Spinal cord (tissue), 10 donors: ENCODE results near the gene MSX1. TPM values are rescaled to one million over a fixed set of nuclear protein-coding genes. Genes with fewer than 3 reads are reported as not detected.

Source experiments
- DNase-seq, 6 donors: peaks; one replicate each; pipeline versions ENCODE4 v3.0.0 to v3.0.0-alpha.2; 2013 to 2015; ENCODE audit warnings: low spot score in 6 of 6, low read depth in 4 of 6
- H3K27ac ChIP-seq: one replicate; pipeline ENCODE4 v1.5.1; 2013; ENCODE audit warnings: low read depth, low read length, control low read depth
- H3K27me3 ChIP-seq: one replicate; pipeline ENCODE4 v1.6.1; 2013; ENCODE audit warnings: low read length; ENCODE audit not compliant: control insufficient read depth, insufficient read depth
- H3K36me3 ChIP-seq: one replicate; pipeline ENCODE4 v1.6.1; 2013; ENCODE audit warnings: low read length; ENCODE audit not compliant: control insufficient read depth, insufficient read depth
- H3K4me1 ChIP-seq: one replicate; pipeline ENCODE4 v1.6.1; 2013; ENCODE audit warnings: low read length; ENCODE audit not compliant: control insufficient read depth, insufficient read depth
- H3K4me3 ChIP-seq: one replicate; pipeline ENCODE4 v1.5.1; 2013; ENCODE audit warnings: low read depth, low read length, control low read depth
- H3K9me3 ChIP-seq: one replicate; pipeline ENCODE4 v1.6.1; 2013; ENCODE audit warnings: low read length; ENCODE audit not compliant: control insufficient read depth, insufficient read depth
- WGBS: methylation state at CpG from one replicate; pipeline ENCODE4 v1.1.5; 2013; ENCODE audit warnings: missing lambda C conversion rate; ENCODE audit not compliant: insufficient coverage; 5-methylcytosine and 5-hydroxymethylcytosine counted together
- polyA plus RNA-seq, 2 donors: library from polyadenylated mRNA; unstranded; fragments of 120-200 nt; gene quantifications; one replicate each; pipeline ENCODE4 v1.2.1, GENCODE V29; 2013; ENCODE audit not compliant: insufficient read length in 2 of 2
- total RNA-seq, 2 donors: library from RNA; depleted of rRNA in 1 of 2; stranded (reverse); fragments of 120-200 nt in 1 of 2; fragments of >200 nt in 1 of 2; gene quantifications; one replicate each; pipeline versions ENCODE4 v1.2.3 to v1.2.4, GENCODE V29; 2013 to 2014
- donor health status: healthy.

MSX1 gene
- total and polyA plus RNA-seq, 4 donors = 1.7 to 48.8 (median 11.0) TPM

DNA sequence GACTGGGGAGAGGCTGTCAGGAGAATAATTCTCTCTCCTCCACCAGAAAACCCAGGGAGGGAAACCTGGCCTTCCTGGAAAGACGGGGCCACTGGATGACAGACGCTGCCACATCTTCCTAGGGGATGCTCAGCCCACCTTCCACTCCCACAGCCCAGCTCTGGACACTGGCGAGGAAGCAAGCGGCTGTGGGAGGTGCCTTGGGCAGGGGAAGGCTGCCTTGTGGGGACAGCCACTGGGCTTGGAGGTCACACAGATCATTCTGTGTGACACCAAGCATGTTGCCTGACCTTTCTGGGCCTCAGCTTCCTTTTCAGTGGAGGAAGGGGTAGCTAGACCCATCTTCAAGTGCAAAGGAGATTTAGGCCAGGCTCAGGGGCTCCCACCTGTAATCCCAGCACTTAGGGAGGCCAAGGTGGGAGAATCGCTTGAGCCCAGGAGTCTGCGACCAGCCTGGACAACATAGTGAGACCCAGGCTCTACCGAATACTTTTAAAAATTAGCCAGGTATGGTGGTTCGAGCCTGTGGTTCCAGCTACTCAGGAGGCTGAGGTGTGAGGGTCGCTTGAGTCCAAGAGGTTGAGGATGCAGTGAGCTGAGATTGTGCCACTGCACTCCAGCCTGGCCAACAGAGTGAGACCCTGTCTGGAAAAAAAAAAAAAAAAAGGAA lies 9.8 kb upstream of the MSX1 start:
- WGBS = 97% methylated on average over 6 of the region's 9 CpGs
- Histone ChIP-seq H3K4me3 (no peak overlapping the region), H3K27me3 (peaks cover 42% of the 10 kb centered on the region), H3K36me3 (no peaks in the 10 kb centered on the region), H3K27ac (no peak overlapping the region), H3K4me1 (peaks cover 21% of the 10 kb centered on the region), H3K9me3 (no peaks in the 10 kb centered on the region)
- no peak for DNase-seq

DNA sequence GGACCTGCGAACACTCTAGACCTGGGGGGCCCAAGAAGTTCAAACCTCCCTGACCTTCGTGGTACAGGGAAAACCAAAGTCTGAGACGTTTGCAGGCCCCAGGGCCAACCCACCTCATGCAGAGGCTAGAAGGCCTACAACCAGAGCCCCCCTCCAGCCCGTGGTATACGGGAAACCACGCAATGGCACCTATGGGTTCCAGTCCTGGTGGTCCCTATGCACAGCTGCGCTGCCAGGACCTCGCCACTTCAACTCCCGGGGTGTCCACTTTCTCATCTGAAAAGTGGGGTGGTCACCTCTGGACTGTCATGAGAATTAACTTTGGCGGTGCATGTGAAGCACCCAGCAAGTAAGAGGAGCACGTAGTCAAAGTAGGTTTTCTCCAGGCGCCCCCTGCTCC lies 8.4 kb upstream of the MSX1 start:
- Histone ChIP-seq H3K27ac (no peak overlapping the region), H3K4me1 (peaks cover 34% of the 10 kb centered on the region), H3K27me3 (peaks cover 56% of the 10 kb centered on the region), H3K9me3 (no peaks in the 10 kb centered on the region), H3K4me3 (no peak overlapping the region), H3K36me3 (no peaks in the 10 kb centered on the region)
- no peak for DNase-seq
- WGBS = 89% methylated on average over 12 of the region's 12 CpGs

DNA sequence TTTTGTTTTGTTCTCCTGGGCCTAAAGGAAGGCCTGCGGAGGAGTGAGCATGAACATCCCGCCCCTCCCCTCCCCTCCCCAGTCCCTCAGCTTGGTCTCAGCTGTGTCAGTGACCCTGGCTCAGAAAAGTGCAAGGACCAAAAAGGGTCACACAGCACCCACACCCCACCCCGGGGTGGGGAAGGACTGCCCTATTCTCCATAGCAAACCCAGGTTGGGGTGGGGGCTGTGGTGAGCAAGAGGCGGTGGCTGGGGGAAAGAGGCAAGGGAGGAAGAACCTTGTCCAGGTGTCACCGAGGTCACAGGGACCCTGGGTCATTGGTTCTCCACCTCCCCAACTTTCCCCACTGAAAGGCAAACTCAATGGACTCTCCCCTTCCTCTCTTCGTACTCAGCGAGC lies 7.6 kb upstream of the MSX1 start:
- Histone ChIP-seq H3K36me3 (no peaks in the 10 kb centered on the region), H3K9me3 (no peaks in the 10 kb centered on the region), H3K27ac (no peak overlapping the region), H3K27me3 (peaks cover 64% of the 10 kb centered on the region), H3K4me3 (no peak overlapping the region), H3K4me1 (peaks cover 42% of the 10 kb centered on the region)
- 100% methylated on average over 1 of the region's 7 CpGs for WGBS
- DNase-seq = no peak

DNA sequence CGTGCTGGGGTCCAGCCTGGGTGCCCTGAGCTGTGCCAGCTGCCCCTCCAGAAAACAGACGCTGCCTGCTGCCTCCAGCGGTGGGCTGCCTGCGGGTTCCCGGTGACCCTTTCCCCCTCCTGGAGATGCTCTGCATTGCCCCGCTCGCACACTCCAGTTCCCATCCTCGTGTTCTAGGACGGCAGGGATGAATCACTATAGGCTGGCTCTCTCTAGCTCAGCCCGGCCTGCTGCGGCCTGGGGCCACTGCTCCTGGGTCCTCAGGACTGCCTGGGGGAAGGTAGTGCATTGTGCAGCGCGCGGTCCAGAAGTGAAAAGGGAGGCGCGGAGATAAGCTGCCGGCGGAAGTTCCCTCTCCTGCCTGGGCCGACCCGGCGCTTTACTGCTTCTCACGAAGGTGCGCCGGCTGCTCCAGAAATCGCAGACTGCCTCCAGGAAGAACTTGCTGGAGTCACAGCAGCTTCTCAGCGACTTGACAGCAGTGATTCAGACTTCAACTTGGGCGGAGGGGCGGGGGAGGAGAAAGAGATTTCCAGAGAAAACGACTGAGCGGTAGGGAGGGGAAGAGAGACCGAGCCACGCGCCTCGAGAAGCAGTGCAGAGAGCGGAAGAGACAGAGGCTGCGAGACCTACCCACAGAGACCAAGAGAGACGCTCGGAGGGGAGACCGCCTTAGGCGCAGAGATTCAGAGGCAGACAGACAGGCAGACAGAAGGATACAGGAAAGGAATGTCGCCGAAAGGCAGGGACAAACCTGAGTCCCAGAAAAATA lies 6.7 kb upstream of the MSX1 start:
- DNase-seq = peak in 2 of 6 donors; percentile 25 to 40
- WGBS = 19% methylated on average over 37 of the region's 42 CpGs

DNA sequence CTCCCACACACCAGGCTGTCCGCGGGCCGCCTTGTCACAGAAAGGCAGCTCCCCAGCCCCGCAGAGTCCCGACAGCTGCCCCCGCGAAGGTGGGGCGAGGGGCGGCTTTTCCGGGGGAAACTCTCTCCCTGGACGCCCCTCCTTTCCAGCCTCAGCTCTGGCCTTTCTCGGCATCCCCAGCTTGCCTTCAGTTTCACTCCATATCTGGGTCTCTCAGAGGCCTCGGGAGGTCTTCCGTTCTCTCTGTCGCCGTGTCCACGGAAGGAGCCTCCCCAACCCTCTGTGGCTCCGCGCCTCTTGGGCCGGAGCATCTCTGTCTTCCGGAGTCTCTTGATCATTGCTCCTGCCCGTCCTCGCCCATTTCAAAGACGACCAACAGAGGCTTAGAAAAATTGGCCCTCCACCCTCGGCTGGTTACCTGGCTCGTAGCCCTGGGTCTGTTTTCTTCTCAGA lies 6.1 kb upstream of the MSX1 start:
- H3K4me3 ChIP-seq = peak overlapping the region; percentile 12

More for the DNA sequence above, 6.7 kb upstream of the MSX1 start:
- Histone ChIP-seq H3K27ac (no peak overlapping the region), H3K4me1 (peaks cover 44% of the 10 kb centered on the region), H3K36me3 (no peaks in the 10 kb centered on the region), H3K4me3 (peak overlapping the region; percentile 12), H3K27me3 (peaks cover 73% of the 10 kb centered on the region), H3K9me3 (no peaks in the 10 kb centered on the region)

DNA sequence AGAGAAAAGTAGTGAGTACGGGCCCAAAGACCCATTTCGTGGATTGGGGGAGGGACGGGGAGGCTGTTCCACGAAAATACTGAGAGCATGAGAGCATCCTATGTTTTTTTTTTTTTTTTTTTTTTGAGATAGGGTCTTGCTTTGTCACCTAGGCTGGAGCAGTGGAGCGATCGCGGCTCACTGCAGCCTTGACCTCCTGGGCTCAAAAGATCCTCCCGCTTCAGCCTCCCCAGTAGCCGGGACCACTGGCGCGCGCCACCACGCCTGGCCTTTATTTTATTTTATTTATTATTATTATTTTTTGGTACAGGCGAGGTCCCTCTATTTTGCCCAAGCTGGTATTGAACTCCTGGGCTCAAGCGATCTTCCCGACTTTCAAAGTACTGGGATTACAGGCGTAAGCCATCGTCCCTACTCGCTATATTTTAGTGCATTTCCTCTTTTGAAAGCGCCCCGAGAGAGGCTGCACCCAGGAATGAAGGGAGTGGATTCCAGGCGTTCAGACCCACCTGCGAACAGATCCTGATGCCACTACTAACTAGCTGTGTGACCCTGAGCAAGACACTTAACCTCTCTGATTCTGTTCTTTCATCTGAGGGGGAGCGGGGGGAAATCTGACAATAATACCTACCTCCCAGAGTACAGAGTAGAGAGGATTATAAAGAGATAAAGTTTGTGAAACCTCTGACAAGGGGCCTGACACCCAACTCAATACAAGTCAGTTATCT lies 5.4 kb upstream of the MSX1 start:
- DNase-seq = no peak
- peaks cover 84% of the 10 kb centered on the region for H3K27me3 ChIP-seq
- 41% methylated on average over 8 of the region's 24 CpGs for WGBS
- H3K4me1 ChIP-seq = peaks cover 51% of the 10 kb centered on the region
- H3K9me3 ChIP-seq = no peaks in the 10 kb centered on the region
- H3K27ac ChIP-seq = no peak overlapping the region
- no peak overlapping the region for H3K4me3 ChIP-seq
- no peaks in the 10 kb centered on the region for H3K36me3 ChIP-seq

More for the DNA sequence above, 6.1 kb upstream of the MSX1 start:
- Histone ChIP-seq H3K27ac (peak overlapping the region; percentile 15), H3K4me1 (peaks cover 50% of the 10 kb centered on the region), H3K27me3 (peaks cover 79% of the 10 kb centered on the region), H3K36me3 (no peaks in the 10 kb centered on the region), H3K9me3 (no peaks in the 10 kb centered on the region)
- WGBS = 19% methylated on average over 25 of the region's 26 CpGs
- peak in 1 of 6 donors; percentile 18 for DNase-seq

DNA sequence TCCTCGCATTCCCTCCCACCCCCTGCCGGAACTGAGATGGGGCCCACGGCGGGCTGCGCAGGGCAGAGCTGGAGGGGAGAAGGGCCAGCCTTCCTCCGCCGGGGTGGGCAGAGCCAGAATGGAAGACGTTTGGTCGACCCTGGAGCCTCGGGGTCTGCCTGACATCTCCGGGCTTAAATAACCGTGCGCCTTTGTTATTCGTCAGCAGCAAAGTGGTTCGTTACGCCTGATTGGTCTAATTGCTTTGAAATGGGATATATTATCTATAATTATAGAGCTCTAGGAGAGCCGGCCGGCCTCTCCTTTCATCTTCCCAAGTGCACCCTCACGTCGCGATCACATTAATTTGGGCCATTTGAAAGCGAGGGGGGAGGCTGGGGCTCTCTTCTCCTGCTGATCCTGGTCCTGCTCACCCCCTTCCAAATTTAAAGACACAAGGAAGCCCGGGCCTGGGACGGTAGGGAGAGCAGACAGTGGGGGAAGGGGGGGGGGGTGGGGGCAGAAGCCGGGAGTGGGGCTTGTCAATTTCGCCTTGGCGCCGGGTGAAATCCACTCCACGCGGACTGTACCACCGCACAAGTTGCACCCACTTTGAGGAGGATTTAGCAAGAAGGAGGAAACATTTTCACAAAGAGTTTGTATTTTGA lies 4.7 kb upstream of the MSX1 start:
- peak in 2 of 6 donors; percentile 39 to 73 for DNase-seq
- H3K9me3 ChIP-seq = no peaks in the 10 kb centered on the region
- WGBS = 12% methylated on average over 20 of the region's 31 CpGs
- H3K4me3 ChIP-seq = no peak overlapping the region
- H3K27ac ChIP-seq = no peak overlapping the region
- H3K4me1 ChIP-seq = peaks cover 53% of the 10 kb centered on the region
- H3K36me3 ChIP-seq = no peaks in the 10 kb centered on the region
- peaks cover 83% of the 10 kb centered on the region for H3K27me3 ChIP-seq

DNA sequence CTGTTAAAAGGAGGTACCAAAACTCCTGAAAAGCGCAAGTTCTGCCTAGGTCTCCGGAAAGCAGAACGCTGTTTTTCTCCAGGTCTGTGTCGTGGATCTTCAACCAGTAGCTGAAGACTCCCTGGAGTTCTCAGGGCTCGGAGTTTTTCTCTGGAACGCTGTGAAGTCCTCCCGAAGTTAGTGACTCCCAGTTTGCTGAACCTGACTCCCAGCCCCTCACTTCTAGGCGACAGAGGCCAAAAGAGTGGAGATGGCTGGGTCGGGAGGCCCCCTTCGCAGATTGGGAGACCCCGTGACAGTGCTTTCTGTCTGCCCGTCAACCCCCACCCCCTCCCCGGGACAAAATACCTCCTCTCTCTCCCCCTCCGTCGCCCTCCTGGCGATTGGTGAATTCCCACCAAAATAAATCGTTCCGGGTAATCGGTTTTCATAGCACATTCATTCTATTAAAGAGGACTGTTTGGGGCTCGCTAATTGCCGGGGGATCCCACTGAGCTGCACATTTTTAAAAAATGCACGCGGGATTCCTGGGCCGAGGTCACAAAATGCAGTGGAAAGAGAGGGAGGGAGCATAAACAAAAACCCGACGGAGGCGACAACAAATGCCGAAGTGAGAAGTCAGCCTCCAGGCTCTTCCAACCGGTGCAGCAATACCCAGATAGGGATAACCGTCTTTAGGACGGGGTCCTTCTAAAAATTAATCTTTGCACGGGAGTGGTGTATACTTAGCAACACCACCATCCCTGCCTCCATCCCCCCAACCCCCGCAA lies 4.0 kb upstream of the MSX1 start:
- Histone ChIP-seq H3K9me3 (no peaks in the 10 kb centered on the region), H3K27me3 (peaks cover 88% of the 10 kb centered on the region), H3K36me3 (no peaks in the 10 kb centered on the region), H3K4me3 (no peak overlapping the region), H3K4me1 (peaks cover 58% of the 10 kb centered on the region), H3K27ac (no peak overlapping the region)
- peak in 2 of 6 donors; percentile 29 to 65 for DNase-seq
- WGBS = 10% methylated on average over 18 of the region's 33 CpGs
